ENCODE data around the gene SLC25A4. TPM values are rescaled to one million over a fixed set of nuclear protein-coding genes. Genes with fewer than 3 reads are reported as not detected.

The SLC25A4 gene
- total RNA-seq, 1 donor from 2014 or later = 32.0 TPM

DNA sequence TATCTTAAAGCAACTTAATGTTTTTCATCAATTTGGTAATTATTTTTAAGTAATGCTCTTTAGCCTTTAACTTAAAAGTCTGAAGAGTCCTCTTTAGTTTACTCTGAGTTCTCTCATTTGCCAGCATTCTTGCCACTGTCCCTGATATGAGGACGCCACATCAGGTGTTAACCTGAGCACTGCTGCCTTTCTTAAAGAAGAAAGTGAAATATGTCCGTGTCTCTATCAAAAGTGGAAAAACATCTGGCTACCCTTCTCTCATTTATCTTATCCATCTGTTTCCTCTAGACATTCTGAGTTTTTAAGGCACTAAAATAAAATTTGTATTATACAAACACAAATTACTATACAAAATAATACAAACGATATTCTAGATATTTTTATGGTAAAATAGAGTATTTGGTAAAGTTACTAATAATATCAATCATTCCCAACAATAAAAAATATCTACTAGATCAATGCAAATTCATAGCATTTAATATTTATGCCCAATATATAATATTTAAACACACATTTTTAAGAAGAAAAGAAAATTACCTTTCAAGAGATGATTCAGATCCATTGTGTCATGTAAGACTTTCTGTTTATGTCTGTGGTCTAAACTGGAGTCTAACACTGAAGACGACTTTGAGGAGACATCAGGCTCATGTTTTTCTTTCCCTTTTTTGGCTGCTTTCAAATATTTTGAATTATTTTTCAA is 46.7 kb downstream of the SLC25A4 start:
- FAIRE-seq = no peak
- Mint-ChIP-seq H3K27me3 (ENCODE audit: low read depth, unreplicated experiment) (no peaks in the 10 kb centered on the region), H3K4me1 (ENCODE audit: low read depth, unreplicated experiment) (no peaks in the 10 kb centered on the region), H3K36me3 (ENCODE audit: low read depth, unreplicated experiment) (peaks cover 4% of the 10 kb centered on the region), H3K27ac (ENCODE audit: unreplicated experiment) (no peak overlapping the region), H3K9me3 (ENCODE audit: unreplicated experiment) (no peaks in the 10 kb centered on the region), H3K4me3 (ENCODE audit: unreplicated experiment) (no peak overlapping the region)
- no peak overlapping the region for H2AFZ ChIP-seq (ENCODE audit: low read depth, low read length)
- H4K20me1 ChIP-seq (ENCODE audit: insufficient read depth, low read length) = peaks cover 10% of the 10 kb centered on the region
- peaks cover 2% of the 10 kb centered on the region for H3K36me3 ChIP-seq (ENCODE audit: insufficient read depth, low read length)
- no peak overlapping the region for H3K4me3 ChIP-seq (ENCODE audit: insufficient read depth, low read depth, low read length)
- H3K9me3 ChIP-seq (ENCODE audit: insufficient read depth, low read depth, low read length) = no peaks in the 10 kb centered on the region
- H3K27ac ChIP-seq (ENCODE audit: low read depth, low read length) = no peak overlapping the region
- TF ChIP-seq EZH2 (IDR thresholded peaks at IDR 0.05; ENCODE audit: insufficient read depth, low read length) = no peak
- TF ChIP-seq, protein P1, sequence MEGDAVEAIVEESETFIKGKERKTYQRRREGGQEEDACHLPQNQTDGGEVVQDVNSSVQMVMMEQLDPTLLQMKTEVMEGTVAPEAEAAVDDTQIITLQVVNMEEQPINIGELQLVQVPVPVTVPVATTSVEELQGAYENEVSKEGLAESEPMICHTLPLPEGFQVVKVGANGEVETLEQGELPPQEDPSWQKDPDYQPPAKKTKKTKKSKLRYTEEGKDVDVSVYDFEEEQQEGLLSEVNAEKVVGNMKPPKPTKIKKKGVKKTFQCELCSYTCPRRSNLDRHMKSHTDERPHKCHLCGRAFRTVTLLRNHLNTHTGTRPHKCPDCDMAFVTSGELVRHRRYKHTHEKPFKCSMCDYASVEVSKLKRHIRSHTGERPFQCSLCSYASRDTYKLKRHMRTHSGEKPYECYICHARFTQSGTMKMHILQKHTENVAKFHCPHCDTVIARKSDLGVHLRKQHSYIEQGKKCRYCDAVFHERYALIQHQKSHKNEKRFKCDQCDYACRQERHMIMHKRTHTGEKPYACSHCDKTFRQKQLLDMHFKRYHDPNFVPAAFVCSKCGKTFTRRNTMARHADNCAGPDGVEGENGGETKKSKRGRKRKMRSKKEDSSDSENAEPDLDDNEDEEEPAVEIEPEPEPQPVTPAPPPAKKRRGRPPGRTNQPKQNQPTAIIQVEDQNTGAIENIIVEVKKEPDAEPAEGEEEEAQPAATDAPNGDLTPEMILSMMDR (IDR thresholded peaks at IDR 0.05; ENCODE audit: insufficient read depth, low read depth, low read length) = no peak
- H3K9ac ChIP-seq (ENCODE audit: low read length) = no peak overlapping the region
- H3K4me1 ChIP-seq (ENCODE audit: insufficient read depth, low read length) = no peaks in the 10 kb centered on the region
- no peaks in the 10 kb centered on the region for H3K27me3 ChIP-seq (ENCODE audit: insufficient read depth, low read length)
- no peak for DNase-seq (ENCODE audit: low read depth)
- H3K79me2 ChIP-seq (ENCODE audit: insufficient read depth, low read length) = peaks cover 33% of the 10 kb centered on the region
- no peak overlapping the region for H3K4me2 ChIP-seq (ENCODE audit: low read length)

DNA sequence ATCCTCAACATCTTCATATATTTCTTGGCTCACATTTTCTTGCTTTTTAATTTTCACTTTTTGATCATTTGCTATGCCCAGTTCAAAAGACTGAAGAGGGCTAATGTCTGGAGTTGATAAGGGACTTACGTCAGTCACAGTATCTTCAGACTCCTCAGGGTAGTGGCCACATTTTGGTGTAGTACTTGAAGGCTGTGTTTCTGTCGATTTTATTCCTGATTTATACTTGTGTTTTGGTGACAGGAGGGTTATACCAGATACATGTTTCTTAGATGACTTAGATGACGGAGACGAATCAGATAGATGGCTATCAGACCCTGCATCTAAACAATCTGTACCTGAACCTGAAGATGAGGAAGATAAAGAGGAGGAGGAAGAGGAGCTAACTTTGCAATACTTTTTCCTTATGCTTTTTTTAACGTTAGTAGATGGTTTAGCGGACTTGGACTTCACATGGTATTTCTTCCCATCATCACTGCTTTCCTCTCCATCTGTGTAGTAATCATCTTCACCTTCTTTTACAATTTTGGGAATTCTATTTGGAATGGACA is 47.3 kb downstream of the SLC25A4 start:
- H3K27ac Mint-ChIP-seq (ENCODE audit: unreplicated experiment) = no peak overlapping the region
- no peak overlapping the region for H3K4me2 ChIP-seq (ENCODE audit: low read length)
- peaks cover 6% of the 10 kb centered on the region for H3K36me3 Mint-ChIP-seq (ENCODE audit: low read depth, unreplicated experiment)
- no peak overlapping the region for H2AFZ ChIP-seq (ENCODE audit: low read depth, low read length)
- H3K27me3 ChIP-seq (ENCODE audit: insufficient read depth, low read length) = no peaks in the 10 kb centered on the region
- no peak for TF ChIP-seq EZH2 (IDR thresholded peaks at IDR 0.05; ENCODE audit: insufficient read depth, low read length)
- TF ChIP-seq, protein P1 (IDR thresholded peaks at IDR 0.05; ENCODE audit: insufficient read depth, low read depth, low read length) = no peak
- no peak for FAIRE-seq
- H3K4me3 ChIP-seq (ENCODE audit: insufficient read depth, low read depth, low read length) = no peak overlapping the region
- H3K36me3 ChIP-seq (ENCODE audit: insufficient read depth, low read length) = peaks cover 2% of the 10 kb centered on the region
- no peaks in the 10 kb centered on the region for H3K9me3 Mint-ChIP-seq (ENCODE audit: unreplicated experiment)
- H3K79me2 ChIP-seq (ENCODE audit: insufficient read depth, low read length) = peaks cover 38% of the 10 kb centered on the region
- DNase-seq (ENCODE audit: low read depth) = no peak
- H3K4me1 Mint-ChIP-seq (ENCODE audit: low read depth, unreplicated experiment) = no peaks in the 10 kb centered on the region
- no peak overlapping the region for H3K27ac ChIP-seq (ENCODE audit: low read depth, low read length)
- peaks cover 12% of the 10 kb centered on the region for H4K20me1 ChIP-seq (ENCODE audit: insufficient read depth, low read length)
- no peaks in the 10 kb centered on the region for H3K27me3 Mint-ChIP-seq (ENCODE audit: low read depth, unreplicated experiment)
- no peaks in the 10 kb centered on the region for H3K9me3 ChIP-seq (ENCODE audit: insufficient read depth, low read depth, low read length)
- no peak overlapping the region for H3K4me3 Mint-ChIP-seq (ENCODE audit: unreplicated experiment)
- H3K9ac ChIP-seq (ENCODE audit: low read length) = no peak overlapping the region
- H3K4me1 ChIP-seq (ENCODE audit: insufficient read depth, low read length) = no peaks in the 10 kb centered on the region

DNA sequence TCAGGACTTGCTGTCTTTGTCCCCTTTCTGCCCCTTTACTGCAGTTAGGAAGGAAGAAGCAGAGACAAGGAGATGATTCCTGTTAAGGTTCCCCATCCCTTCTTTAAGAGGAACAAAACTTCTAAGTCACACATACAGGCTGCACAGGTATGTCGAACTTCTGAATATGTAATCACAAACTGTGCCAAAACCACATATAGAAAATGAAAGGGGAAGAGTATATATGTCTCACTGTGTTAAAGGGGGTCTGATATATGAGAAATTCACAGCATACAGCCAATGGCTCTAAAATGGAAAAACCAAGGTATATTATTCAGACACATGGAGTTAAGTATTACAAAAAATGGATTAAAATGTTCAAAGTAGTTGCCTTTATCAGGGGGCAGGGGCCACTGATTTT is 49.0 kb downstream of the SLC25A4 start:
- TF ChIP-seq, protein P1 (IDR thresholded peaks at IDR 0.05; ENCODE audit: insufficient read depth, low read depth, low read length) = no peak
- no peak for TF ChIP-seq EZH2 (IDR thresholded peaks at IDR 0.05; ENCODE audit: insufficient read depth, low read length)

More for the DNA sequence above, 49.0 kb downstream of the SLC25A4 start:
- no peak overlapping the region for H3K27ac ChIP-seq (ENCODE audit: low read depth, low read length)
- DNase-seq (ENCODE audit: low read depth) (no peak), FAIRE-seq (no peak)
- no peaks in the 10 kb centered on the region for H3K27me3 ChIP-seq (ENCODE audit: insufficient read depth, low read length)
- H3K4me1 Mint-ChIP-seq (ENCODE audit: low read depth, unreplicated experiment) = peaks cover 2% of the 10 kb centered on the region
- H3K4me3 ChIP-seq (ENCODE audit: insufficient read depth, low read depth, low read length) = no peak overlapping the region
- peaks cover 2% of the 10 kb centered on the region for H3K36me3 ChIP-seq (ENCODE audit: insufficient read depth, low read length)
- no peaks in the 10 kb centered on the region for H3K9me3 Mint-ChIP-seq (ENCODE audit: unreplicated experiment)
- H3K4me2 ChIP-seq (ENCODE audit: low read length) = no peak overlapping the region
- H2AFZ ChIP-seq (ENCODE audit: low read depth, low read length) = no peak overlapping the region
- H3K4me3 Mint-ChIP-seq (ENCODE audit: unreplicated experiment) = no peak overlapping the region
- H3K79me2 ChIP-seq (ENCODE audit: insufficient read depth, low read length) = peaks cover 38% of the 10 kb centered on the region
- H3K4me1 ChIP-seq (ENCODE audit: insufficient read depth, low read length) = no peaks in the 10 kb centered on the region
- no peak overlapping the region for H3K27ac Mint-ChIP-seq (ENCODE audit: unreplicated experiment)
- H3K9me3 ChIP-seq (ENCODE audit: insufficient read depth, low read depth, low read length) = no peaks in the 10 kb centered on the region
- no peak overlapping the region for H3K9ac ChIP-seq (ENCODE audit: low read length)
- peaks cover 6% of the 10 kb centered on the region for H3K36me3 Mint-ChIP-seq (ENCODE audit: low read depth, unreplicated experiment)
- peaks cover 12% of the 10 kb centered on the region for H4K20me1 ChIP-seq (ENCODE audit: insufficient read depth, low read length)
- H3K27me3 Mint-ChIP-seq (ENCODE audit: low read depth, unreplicated experiment) = no peaks in the 10 kb centered on the region
